Stimulated activated CD8-positive, alpha-beta memory T cell treated with anti-CD3 and anti-CD28 coated beads, Interleukin-15, amount 100 ng/mL, for 24 hours (primary cell): ENCODE measurements around the gene SIRT7.
A peak's percentile ranks its signal among the peaks of the same experiment; 100 is the strongest.

Source experiments
- DNase-seq: peaks from one replicate; pipeline ENCODE4 v3.0.0-alpha.2; 2020; ENCODE audit warnings: low read depth

SIRT7 gene

GRCh38 chr17:81931557-81932332 lies 13.8 kb upstream of the SIRT7 start:
- DNase-seq, result no peak

DNA sequence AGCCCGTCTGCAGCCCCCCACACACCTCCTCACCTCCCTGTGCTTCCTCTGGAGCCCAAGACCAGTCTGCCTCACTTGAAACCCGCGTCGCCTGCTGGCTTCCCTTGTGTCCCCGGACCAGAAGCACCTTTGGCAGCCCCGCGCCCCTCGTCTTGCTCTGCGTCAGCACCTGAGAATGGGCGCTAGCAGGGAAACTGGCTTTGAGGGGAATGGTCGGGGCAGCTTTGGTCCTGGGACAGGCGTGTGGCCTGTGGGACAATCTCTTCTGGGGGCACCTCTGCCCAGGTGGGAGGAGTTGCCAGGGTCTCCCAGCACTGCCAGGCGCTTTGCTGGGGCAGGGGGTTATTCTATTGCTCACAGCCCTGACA lies 13.2 kb upstream of the SIRT7 start:
- no peak for DNase-seq

- DNase-seq, result no peak
Measured at GRCh38 chr17:81930142-81931125, 12.5 kb upstream of the SIRT7 start.

- no peak for DNase-seq
Measured at GRCh38 chr17:81929253-81930141, 11.5 kb upstream of the SIRT7 start.

DNA sequence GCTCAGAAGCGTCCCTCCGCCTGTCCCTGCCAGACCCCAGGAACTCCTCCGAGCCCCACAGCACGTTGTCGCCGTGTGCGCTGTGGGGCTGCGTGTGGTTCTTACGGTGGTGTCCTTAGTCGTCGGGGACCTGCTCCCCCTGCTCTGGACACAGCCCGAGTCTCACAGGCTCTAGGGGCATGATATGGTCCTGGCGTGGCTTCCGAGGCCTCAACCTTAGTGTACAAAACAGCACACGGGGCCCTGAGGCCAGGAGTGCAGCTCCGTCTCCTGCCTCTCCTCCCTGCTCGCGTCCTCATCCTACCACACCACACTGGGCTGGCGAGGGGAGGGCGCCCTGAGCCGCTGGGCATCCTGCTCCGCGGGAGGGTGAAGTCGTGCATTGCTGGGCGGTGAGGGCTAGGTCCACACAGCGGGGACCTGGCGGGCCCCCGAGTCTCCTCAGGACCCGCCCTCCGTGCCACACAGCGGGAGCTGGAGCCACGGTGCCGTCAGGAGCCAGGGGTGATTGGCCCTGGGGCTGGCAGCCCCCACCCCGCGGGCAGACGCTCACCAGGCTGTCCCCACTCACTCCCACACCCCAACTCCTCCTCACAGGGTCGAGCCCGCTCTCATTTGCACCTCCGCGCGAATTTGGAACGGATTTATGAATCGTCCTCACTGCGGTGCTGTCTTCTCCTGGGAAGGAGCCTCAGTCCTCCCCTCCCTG lies 10.7 kb upstream of the SIRT7 start:
- DNase-seq, result no peak

- DNase-seq, result peak; percentile 87
Measured at GRCh38 chr17:81927653-81928543, 9.9 kb upstream of the SIRT7 start, which contains the start of gene MAFG. MAFG (minus strand) TSS chr17:81927735; CDS start chr17:81923185, 4,550 bp downstream.

DNA sequence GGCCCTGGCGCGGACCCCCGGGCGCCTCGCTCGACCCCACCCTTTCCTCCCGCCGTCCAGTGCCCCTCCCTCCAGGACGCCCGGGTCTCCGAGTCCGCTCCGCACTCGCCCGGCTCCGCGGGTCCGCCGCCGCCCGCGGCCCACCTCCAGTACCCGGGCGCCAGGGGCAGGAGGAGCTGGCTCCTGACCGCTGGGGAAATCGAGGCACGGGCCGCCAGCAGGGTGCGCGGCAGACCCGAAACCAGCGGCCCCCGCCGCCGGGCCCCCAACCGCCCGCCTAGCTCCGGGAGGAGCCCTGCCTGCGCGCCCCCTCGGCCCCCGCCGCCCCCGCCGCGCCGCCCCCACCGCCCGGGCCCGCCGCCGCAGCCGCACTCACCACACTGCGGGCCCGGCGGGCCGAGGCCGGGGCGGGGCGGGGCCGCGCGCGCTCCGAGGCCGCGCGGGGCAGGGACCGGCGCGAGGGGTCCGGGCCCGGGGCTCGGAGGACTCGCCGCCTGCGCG lies 9.2 kb upstream of the SIRT7 start:
- DNase-seq, result no peak

DNA sequence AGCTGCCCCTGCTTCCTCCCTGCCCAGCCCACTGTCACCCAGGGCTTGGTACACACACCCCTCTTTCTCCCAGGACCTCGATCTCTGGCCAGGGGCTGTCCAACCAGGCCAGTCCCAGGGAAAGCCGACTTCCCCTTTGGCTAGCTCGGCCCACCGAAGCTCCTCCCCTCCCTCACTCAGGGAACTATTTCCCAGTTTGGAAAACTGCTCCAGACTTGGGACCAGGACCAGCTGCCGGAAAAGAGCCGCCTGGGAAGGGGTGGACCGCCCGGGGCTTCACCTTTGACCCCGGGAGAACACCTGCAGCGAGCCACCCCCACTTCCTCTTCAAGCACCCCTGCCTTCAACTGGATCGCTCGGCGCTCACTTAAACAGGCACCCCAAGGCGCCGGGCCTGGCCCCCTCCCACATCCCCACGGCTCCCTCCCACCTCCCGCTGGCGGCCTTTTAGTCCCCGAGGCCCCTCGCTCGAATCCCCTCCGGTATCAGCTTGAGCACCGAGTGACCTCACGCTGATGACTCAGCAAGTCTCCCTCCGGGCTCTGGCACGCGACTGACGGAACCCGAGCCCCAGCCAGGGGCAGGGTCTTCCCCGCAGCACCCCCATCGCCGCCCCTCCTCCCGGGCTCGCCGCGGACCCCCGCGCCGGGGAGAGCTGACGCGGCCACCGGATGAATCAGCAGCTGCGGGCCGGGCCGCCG lies 8.6 kb upstream of the SIRT7 start:
- DNase-seq, result no peak

GRCh38 chr17:81925860-81926450 lies 8.0 kb upstream of the SIRT7 start:
- no peak for DNase-seq

GRCh38 chr17:81924557-81925532 lies 6.9 kb upstream of the SIRT7 start:
- no peak for DNase-seq

DNA sequence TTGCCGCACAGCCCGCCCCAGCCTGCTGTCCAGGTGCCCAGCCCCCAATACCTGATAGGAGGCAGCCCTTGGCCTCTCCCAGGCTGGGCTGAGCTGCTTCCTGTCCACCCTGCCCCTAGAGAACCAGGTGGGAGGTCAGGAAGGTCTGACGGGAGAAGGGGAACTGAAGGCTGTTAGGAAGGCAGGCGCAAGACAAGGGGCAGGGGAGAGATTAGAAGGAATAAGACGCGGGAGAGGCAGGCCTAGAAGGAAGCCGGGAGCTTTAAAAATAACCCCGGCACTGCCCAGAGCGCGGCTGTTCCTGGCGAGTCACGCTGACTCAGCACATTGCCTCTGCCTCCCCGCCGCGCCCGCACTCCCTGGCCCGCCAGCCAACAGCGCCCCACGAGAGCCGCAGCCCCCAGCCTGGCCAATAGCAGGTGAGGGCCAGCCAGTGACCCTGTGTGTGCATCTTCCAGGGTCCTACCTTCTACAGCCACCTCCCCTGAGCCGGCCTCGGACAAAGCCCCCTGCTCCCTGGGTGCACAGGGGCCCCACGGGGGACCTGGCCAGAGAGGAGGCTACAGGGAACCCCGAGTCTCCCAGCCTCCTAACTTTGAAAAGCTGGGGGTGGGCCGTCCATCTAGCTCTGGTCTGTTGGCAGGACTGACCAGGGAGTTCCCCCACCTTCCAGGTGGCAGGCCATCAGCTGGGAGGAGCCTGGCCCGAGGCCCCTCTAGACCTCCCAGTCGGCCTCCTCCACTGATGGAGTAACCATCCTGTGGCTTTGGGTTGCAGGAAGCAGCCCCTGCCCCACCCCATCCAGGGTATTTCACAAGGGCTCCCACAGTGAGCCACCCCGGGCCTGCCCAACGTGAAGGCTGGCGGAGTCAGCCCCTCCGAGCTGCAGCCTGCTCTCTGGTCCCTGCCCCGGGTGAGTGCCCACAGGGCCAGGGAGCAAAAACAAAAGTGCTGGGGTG lies 5.6 kb upstream of the SIRT7 start:
- no peak for DNase-seq

DNA sequence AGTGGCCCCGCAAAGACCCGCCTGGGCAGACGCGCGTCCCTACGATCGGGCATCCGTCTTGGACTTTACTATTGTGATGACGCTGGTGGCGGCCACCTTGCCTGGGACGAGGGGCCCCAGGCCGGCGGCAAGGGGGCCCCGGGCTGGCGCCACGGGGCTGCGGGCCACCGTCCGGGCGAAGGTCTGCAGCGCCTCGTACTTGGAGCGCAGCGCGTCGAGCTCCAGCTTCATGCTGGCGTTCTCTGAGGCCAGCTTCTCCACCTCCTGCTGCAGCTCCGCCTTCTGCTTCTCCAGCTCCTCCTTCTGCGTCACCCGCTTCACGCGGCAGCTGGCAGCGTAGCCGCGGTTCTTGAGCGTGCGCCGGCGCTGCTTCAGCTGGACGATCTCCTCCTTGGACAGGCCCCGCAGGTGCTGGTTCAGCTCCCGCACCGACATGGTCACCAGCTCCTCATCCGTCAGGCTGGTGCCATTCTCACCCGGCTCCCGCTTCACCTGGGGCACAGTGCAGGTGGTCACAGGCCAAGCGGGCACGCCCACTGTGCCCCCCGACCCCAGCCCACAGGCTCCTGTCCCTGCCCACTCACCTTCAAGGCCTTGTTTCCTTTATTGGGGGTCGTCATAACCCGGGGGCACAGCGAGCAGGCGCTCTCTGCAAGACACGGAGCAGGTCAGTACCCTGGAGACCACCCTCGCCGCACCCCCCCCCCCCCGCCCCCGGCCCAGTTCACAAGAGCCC lies 4.8 kb upstream of the SIRT7 start:
- no peak for DNase-seq

DNA sequence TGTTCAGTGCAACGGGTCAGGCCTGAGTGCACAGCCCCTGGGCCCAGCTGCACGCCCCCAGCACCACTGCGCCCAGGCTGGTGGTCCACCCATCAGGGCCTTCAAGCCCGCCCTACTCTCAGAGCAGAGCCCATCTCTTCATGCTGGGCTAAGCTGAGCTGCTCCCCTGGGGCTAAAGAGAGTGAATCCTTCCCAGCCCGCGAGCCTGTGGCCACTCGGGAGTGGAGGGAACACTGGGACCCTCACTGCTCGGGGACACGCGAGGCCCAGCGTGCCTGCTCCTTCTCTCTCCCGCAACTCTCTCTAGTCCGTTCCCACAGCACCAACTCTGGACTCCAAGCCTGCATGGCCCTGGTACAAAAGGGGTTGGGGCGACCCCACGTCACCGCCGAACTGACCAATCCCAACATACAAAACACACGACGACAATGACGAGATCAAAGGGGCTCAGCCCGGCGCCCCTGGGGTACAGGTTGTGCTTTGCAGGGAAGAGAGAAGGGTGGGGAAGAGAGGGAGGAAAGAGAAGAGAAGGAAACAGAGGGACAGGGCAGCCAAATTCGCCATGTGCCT lies 4.1 kb upstream of the SIRT7 start:
- no peak for DNase-seq

GRCh38 chr17:81921537-81921862 lies 3.5 kb upstream of the SIRT7 start:
- no peak for DNase-seq

GRCh38 chr17:81920612-81921536 lies 2.9 kb upstream of the SIRT7 start:
- no peak for DNase-seq
